HepG2 (cell line): ENCODE data around the gene CES5A.

Experiments
- MXI1 ChIP-seq: IDR thresholded peaks from 3 replicates; pipeline ENCODE4 v1.6.1; 2012; ENCODE audit warnings: low read depth, low read length, inconsistent platforms, borderline replicate concordance
- NCOR1 ChIP-seq: fragments of 200-600 bp; sonication (generic); IDR thresholded peaks from 2 replicates; pipeline ENCODE4 v1.7.0; 2017; ENCODE audit warnings: antibody characterized with exemption, low read length, borderline replicate concordance
- NR3C1 ChIP-seq: sonication (generic); formaldehyde crosslinking; IDR thresholded peaks from 2 replicates; pipeline ENCODE4 v1.4.0; 2020; ENCODE audit warnings: missing genetic modification reagents
- POLR2A ChIP-seq, 2 experiments: IDR thresholded peaks; 2 replicates each; pipeline ENCODE4 v1.6.1; 2011; ENCODE audit warnings: low read depth in 2 of 2, low read length in 2 of 2, mild to moderate bottlenecking in 1 of 2, moderate library complexity in 1 of 2; ENCODE audit not compliant: insufficient read depth in 1 of 2
- RAD21 ChIP-seq: fragments of 450-650 bp; formaldehyde crosslinking; IDR thresholded peaks from 2 replicates; pipeline ENCODE4 v1.5.0; 2020; ENCODE audit warnings: mild to moderate bottlenecking
- SMARCC2 ChIP-seq: fragments of 450-650 bp; IDR thresholded peaks from 2 replicates; pipeline ENCODE4 v1.6.1; 2017; ENCODE audit warnings: antibody characterized with exemption, mild to moderate bottlenecking
- ZFX ChIP-seq: sonication (generic); formaldehyde crosslinking; IDR thresholded peaks from 2 replicates; pipeline ENCODE4 v1.4.0; 2020; ENCODE audit warnings: mild to moderate bottlenecking, low read depth, missing genetic modification reagents, moderate library complexity
- ZNF24 ChIP-seq: fragments of 450-650 bp; IDR thresholded peaks from 2 replicates; pipeline ENCODE4 v1.6.1; 2017; ENCODE audit warnings: antibody characterized with exemption, mild to moderate bottlenecking
- ZNF343 ChIP-seq: sonication (generic); formaldehyde crosslinking; IDR thresholded peaks from 2 replicates; pipeline ENCODE4 v1.4.0; 2020; ENCODE audit warnings: mild to moderate bottlenecking, missing genetic modification reagents
- ZNF564 ChIP-seq: sonication (generic); formaldehyde crosslinking; IDR thresholded peaks from 2 replicates; pipeline ENCODE4 v1.8.1; 2023; ENCODE audit warnings: mild to moderate bottlenecking, missing genetic modification reagents
- TF ChIP-seq, protein P1 (sequence below): sonication (generic); formaldehyde crosslinking; IDR thresholded peaks from 2 replicates; pipeline ENCODE4 v1.8.0; 2022; ENCODE audit warnings: mild to moderate bottlenecking, missing genetic modification reagents, moderate library complexity
- TF ChIP-seq, protein P2 (sequence below): sonication (generic); formaldehyde crosslinking; IDR thresholded peaks from 2 replicates; pipeline ENCODE4 v1.5.0; 2020; ENCODE audit warnings: mild to moderate bottlenecking, missing genetic modification reagents, moderate library complexity
- TF ChIP-seq, protein P3 (sequence below): sonication (generic); formaldehyde crosslinking; IDR thresholded peaks from 2 replicates; pipeline ENCODE4 v1.4.0; 2020; ENCODE audit warnings: missing genetic modification reagents

DNA sequence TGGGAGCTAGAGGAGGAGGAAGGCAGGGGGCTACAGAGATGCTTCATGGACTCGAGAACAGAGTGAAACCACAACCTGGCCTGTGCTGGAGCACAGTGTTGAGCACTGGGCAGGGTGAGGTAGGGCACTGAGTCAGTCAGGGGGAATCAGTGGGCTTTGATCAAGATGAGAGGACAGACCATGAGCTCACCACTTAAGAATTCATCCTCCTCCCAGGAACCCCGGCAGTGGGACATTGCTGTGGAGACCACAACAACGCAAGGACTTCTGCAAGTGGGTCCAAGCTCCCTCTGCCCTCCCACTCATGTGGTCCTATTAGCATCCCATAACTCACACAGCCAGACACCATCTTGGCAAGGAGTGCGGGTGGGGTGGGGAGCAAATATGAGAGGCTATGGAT, 1.7 kb upstream of the CES5A start:
- TF ChIP-seq, protein P1, sequence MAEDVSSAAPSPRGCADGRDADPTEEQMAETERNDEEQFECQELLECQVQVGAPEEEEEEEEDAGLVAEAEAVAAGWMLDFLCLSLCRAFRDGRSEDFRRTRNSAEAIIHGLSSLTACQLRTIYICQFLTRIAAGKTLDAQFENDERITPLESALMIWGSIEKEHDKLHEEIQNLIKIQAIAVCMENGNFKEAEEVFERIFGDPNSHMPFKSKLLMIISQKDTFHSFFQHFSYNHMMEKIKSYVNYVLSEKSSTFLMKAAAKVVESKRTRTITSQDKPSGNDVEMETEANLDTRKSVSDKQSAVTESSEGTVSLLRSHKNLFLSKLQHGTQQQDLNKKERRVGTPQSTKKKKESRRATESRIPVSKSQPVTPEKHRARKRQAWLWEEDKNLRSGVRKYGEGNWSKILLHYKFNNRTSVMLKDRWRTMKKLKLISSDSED, result no peak
- TF ChIP-seq ZFX (CRISPR knock-in tag), result no peak
- no peak for TF ChIP-seq RAD21 (CRISPR knock-in tag)
- TF ChIP-seq SMARCC2, result no peak
- TF ChIP-seq NCOR1, result no peak
- TF ChIP-seq POLR2A (IDR thresholded peaks at IDR 0.05; ENCODE audit: insufficient read depth in 1 of 2, low read depth in 2 of 2, low read length in 2 of 2), result no peak
- TF ChIP-seq MXI1, result no peak
- TF ChIP-seq, protein P2, sequence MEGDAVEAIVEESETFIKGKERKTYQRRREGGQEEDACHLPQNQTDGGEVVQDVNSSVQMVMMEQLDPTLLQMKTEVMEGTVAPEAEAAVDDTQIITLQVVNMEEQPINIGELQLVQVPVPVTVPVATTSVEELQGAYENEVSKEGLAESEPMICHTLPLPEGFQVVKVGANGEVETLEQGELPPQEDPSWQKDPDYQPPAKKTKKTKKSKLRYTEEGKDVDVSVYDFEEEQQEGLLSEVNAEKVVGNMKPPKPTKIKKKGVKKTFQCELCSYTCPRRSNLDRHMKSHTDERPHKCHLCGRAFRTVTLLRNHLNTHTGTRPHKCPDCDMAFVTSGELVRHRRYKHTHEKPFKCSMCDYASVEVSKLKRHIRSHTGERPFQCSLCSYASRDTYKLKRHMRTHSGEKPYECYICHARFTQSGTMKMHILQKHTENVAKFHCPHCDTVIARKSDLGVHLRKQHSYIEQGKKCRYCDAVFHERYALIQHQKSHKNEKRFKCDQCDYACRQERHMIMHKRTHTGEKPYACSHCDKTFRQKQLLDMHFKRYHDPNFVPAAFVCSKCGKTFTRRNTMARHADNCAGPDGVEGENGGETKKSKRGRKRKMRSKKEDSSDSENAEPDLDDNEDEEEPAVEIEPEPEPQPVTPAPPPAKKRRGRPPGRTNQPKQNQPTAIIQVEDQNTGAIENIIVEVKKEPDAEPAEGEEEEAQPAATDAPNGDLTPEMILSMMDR (CRISPR knock-in tag), result no peak
- TF ChIP-seq ZNF24, result no peak
- no peak for TF ChIP-seq ZNF343 (CRISPR knock-in tag)
- TF ChIP-seq, protein P3, sequence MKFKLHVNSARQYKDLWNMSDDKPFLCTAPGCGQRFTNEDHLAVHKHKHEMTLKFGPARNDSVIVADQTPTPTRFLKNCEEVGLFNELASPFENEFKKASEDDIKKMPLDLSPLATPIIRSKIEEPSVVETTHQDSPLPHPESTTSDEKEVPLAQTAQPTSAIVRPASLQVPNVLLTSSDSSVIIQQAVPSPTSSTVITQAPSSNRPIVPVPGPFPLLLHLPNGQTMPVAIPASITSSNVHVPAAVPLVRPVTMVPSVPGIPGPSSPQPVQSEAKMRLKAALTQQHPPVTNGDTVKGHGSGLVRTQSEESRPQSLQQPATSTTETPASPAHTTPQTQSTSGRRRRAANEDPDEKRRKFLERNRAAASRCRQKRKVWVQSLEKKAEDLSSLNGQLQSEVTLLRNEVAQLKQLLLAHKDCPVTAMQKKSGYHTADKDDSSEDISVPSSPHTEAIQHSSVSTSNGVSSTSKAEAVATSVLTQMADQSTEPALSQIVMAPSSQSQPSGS (CRISPR knock-in tag), result no peak
- no peak for TF ChIP-seq NR3C1 (CRISPR knock-in tag)
- TF ChIP-seq ZNF564, result no peak
